Tibial nerve (tissue), 4 donors: Measurements from ENCODE around the gene DEF6. TPM values are rescaled to one million over a fixed set of nuclear protein-coding genes. Genes with fewer than 3 reads are reported as not detected.

Experiments
- DNase-seq, 2 donors: peaks; one replicate each; pipeline ENCODE4 v3.0.0-alpha.2; 2019; ENCODE audit warnings: low spot score in 2 of 2
- H3K27ac ChIP-seq, 4 donors: fragments of 200-600 bp; sonication (generic) in 3 of 4; one replicate each; pipeline ENCODE4 v1.5.1; 2017 to 2019; ENCODE audit warnings: mild to moderate bottlenecking in 1 of 4
- H3K27me3 ChIP-seq, 2 donors: fragments of 200-600 bp; sonication (generic) in 1 of 2; one replicate each; pipeline versions ENCODE4 v1.5.1 to v1.6.0; 2017 to 2019
- H3K36me3 ChIP-seq, 3 donors: fragments of 200-600 bp; sonication (generic); one replicate each; pipeline ENCODE4 v1.5.1; 2018 to 2019
- H3K4me1 ChIP-seq, 4 donors: fragments of 200-600 bp; sonication (generic) in 3 of 4; one replicate each; pipeline ENCODE4 v1.5.1; 2017 to 2019
- H3K4me3 ChIP-seq, 4 donors: fragments of 200-600 bp; sonication (generic) in 3 of 4; one replicate each; pipeline ENCODE4 v1.5.1; 2017 to 2019; ENCODE audit warnings: mild to moderate bottlenecking in 1 of 4, moderate library complexity in 1 of 4
- H3K9me3 ChIP-seq, 4 donors: fragments of 200-600 bp; sonication (generic) in 3 of 4; one replicate each; pipeline ENCODE4 v1.5.1; 2017 to 2019
- EP300 ChIP-seq, 2 donors: sonication (generic); formaldehyde crosslinking; IDR thresholded peaks; one replicate each; pipeline ENCODE4 v1.6.1; 2017; ENCODE audit warnings: antibody characterized with exemption in 2 of 2, mild to moderate bottlenecking in 1 of 2
- POLR2A ChIP-seq, 2 donors: fragments of 450-650 bp; IDR thresholded peaks; one replicate each; pipeline ENCODE4 v1.6.1; 2017; ENCODE audit warnings: antibody characterized with exemption in 2 of 2, mild to moderate bottlenecking in 2 of 2, moderate library complexity in 2 of 2
- WGBS, 2 donors: methylation state at CpG; one replicate each; pipeline ENCODE4 v1.1.5; 2018; 5-methylcytosine and 5-hydroxymethylcytosine counted together
- total RNA-seq, 4 donors: library from RNA; depleted of rRNA; stranded (reverse); fragments of >200 nt; gene quantifications; one replicate each; pipeline ENCODE4 v1.1.0, GENCODE V29; 2016
- TF ChIP-seq, protein P1 (sequence below), 5 experiments: fragments of 200-600 bp in 3 of 5; fragments of 450-650 bp in 2 of 5; sonication (generic) in 3 of 5; IDR thresholded peaks; one replicate each; pipeline ENCODE4 v1.5.1; 2016 to 2019; ENCODE audit warnings: antibody characterized with exemption in 5 of 5, mild to moderate bottlenecking in 3 of 5, moderate library complexity in 2 of 5

Gene DEF6
- total RNA-seq, 4 donors from 2014 or later: 3.3 to 21.9 (median 7.4) TPM

DNA sequence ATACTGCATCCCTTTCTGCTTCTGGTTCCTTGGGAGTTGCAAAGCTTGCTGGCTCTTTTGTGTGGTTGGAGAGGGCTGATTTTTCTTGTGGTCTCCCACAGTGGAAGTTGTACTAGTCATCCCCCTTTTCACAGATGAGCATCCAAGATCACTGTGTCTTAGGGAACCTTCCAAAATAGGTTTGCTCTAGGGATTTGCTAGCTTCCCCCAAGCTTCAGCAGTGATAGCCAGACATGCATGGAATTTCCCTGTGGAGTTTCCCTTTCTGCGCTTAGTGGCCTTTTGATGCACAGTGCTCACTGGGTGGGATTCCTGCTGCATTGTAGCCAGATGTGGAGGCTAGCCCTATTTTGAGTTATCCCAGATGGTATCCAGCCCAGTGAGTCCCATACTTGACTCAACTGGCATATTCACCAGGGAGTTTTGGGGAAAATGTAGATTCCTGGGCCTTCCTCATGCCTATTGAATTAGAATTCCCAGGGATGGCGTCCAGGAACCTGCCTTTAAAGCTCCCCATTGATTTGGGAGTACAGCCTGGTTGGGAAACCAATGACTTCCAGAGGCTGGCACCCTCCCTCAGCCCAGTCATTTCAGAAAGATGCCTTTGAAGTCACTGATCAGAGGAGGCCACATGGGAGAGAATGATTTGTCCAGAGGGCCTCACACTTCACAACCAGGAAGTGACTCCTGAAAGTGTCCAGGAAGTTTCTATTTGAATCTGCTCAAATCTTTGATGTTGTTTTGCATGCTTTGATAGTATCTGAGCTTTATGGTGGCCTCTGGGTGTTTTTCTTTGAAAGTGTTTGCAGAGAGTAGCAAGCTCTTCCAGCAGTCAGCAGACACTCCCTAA is 70.6 kb downstream of the DEF6 start:
- WGBS, 2 donors: 92 to 96% methylated on average over 2 of the region's 2 CpGs
- Histone ChIP-seq H3K4me1 (peaks cover 0 to 48% (median 20%) of the 10 kb centered on the region in 4 donors), H3K27me3 (no peaks in the 10 kb centered on the region), H3K9me3 (no peaks in the 10 kb centered on the region), H3K4me3 (no peak overlapping the region), H3K36me3 (no peaks in the 10 kb centered on the region), H3K27ac (no peak overlapping the region)
- TF ChIP-seq, protein P1, sequence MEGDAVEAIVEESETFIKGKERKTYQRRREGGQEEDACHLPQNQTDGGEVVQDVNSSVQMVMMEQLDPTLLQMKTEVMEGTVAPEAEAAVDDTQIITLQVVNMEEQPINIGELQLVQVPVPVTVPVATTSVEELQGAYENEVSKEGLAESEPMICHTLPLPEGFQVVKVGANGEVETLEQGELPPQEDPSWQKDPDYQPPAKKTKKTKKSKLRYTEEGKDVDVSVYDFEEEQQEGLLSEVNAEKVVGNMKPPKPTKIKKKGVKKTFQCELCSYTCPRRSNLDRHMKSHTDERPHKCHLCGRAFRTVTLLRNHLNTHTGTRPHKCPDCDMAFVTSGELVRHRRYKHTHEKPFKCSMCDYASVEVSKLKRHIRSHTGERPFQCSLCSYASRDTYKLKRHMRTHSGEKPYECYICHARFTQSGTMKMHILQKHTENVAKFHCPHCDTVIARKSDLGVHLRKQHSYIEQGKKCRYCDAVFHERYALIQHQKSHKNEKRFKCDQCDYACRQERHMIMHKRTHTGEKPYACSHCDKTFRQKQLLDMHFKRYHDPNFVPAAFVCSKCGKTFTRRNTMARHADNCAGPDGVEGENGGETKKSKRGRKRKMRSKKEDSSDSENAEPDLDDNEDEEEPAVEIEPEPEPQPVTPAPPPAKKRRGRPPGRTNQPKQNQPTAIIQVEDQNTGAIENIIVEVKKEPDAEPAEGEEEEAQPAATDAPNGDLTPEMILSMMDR (IDR thresholded peaks at IDR 0.05): no peak
- no peak for TF ChIP-seq POLR2A (IDR thresholded peaks at IDR 0.05)
- no peak for TF ChIP-seq EP300 (IDR thresholded peaks at IDR 0.05)
- DNase-seq: no peak

DNA sequence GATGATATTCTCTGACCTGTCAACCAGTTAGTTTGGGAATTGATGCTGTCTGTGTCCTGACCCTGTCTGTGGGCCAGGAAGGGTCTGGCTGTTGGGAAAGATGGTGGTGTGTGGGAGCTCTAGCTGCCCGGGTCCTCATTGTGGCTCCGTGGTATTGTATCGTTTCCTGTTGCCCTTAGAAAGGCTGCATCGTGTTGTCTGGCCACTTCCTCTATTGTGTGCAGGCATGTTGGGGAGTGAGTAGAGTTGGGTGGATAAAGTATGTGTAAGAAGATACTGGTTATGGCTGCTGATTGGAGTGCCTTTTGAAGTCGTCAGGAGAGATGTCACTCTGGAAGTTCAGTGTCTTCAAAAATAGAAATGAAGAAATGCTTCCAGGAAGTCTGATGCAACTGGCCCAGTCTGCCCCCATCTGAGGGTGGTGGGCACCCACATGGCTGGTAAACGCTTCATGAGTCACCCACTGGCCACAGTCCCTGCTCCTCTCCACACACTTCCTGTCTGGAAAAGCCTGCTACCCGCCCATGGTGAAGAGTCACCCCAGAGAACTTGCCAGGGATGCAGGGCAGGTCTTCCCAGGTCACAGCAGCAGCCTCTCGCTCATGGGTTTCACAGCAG is 72.6 kb downstream of the DEF6 start:
- Histone ChIP-seq H3K4me1 (peaks cover 0 to 49% (median 20%) of the 10 kb centered on the region in 4 donors), H3K27me3 (no peaks in the 10 kb centered on the region), H3K9me3 (no peaks in the 10 kb centered on the region), H3K27ac (peak overlapping the region in 1 of 4 donors; percentile 60), H3K4me3 (no peak overlapping the region), H3K36me3 (no peaks in the 10 kb centered on the region)
- peak; percentile 28 to 52 for DNase-seq
- peak; percentile 54 to 75 for TF ChIP-seq EP300 (IDR thresholded peaks at IDR 0.05)
- TF ChIP-seq, protein P1 (IDR thresholded peaks at IDR 0.05): no peak
- TF ChIP-seq POLR2A (IDR thresholded peaks at IDR 0.05): no peak
- WGBS, 2 donors: 42 to 52% methylated on average over 8 of the region's 8 CpGs

DNA sequence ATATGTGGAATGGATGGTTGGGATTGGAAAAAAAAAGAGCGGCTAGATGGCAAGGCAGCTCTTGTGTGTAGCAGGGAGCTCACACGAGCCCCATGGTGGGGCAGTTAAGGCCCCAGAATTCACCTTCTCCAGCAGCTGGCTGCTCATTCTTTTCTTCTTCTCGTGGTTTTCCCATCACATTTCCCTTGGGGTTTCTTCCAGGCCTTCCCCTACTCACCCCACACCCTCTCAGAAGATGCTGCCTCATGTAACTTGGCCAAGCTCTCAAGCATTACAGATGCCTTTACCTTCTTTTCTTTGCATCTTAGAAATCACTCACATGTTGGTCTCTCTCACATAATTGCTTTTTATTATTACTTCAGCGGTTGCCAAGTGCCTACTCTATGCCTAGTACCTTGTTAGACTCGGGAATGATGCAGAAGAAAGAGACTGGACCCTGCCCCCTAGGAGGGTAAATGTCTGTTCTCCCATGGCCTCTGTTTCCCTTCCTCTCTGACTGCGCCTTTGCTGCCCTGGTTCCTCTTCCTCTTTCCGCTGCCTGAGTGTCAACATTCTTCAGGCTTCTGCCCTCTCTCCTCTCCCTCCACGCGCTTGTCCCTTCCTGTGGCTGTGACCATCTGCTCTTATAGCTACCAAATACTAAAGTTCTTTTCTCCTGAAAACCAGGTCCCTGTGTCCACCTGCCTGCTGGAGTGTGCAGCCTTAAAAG is 73.3 kb downstream of the DEF6 start:
- H3K9me3 ChIP-seq: no peaks in the 10 kb centered on the region
- peak in 1 of 2 donors; percentile 27 for DNase-seq
- H3K4me3 ChIP-seq: no peak overlapping the region
- WGBS, 2 donors: 73 to 77% methylated on average over 9 of the region's 9 CpGs
- TF ChIP-seq EP300 (IDR thresholded peaks at IDR 0.05) (peak in 1 of 2 donors; percentile 69), POLR2A (IDR thresholded peaks at IDR 0.05) (no peak)
- no peaks in the 10 kb centered on the region for H3K27me3 ChIP-seq
- peak overlapping the region in 1 of 4 donors; percentile 60 for H3K27ac ChIP-seq
- H3K4me1 ChIP-seq: peaks cover 0 to 49% (median 20%) of the 10 kb centered on the region in 4 donors
- H3K36me3 ChIP-seq: no peaks in the 10 kb centered on the region

Other genes with a start within 250 kb of the DEF6 start
- under 1 TPM in 1 of 4 donors, not detected in 3; 0.84 TPM for gene TCP11, start 156.5 kb upstream of the DEF6 start, total RNA-seq
- gene SCUBE3, start 83.9 kb upstream of the DEF6 start, total RNA-seq: 1 to 10 TPM in 1 of 4 donors, under 1 TPM in 3; 0.30 to 1.3 (median 0.50) TPM
- 10 to 100 TPM; 41.6 to 97.2 (median 55.5) TPM for gene ZNF76, start 38.1 kb upstream of the DEF6 start, total RNA-seq
- gene PPARD, start 44.7 kb downstream of the DEF6 start, total RNA-seq: 10 to 100 TPM; 10.0 to 15.3 (median 13.0) TPM
- gene FANCE, start 154.5 kb downstream of the DEF6 start, total RNA-seq: 1 to 10 TPM; 8.1 to 9.6 (median 8.4) TPM
- 1,000 to 10,000 TPM in 3 of 4 donors, 100 to 1,000 TPM in 1; 952 to 1,436 (median 1,121) TPM for gene RPL10A, start 170.6 kb downstream of the DEF6 start, total RNA-seq
- gene TEAD3, start 199.3 kb downstream of the DEF6 start, total RNA-seq: 10 to 100 TPM in 3 of 4 donors, 1 to 10 TPM in 1; 9.8 to 20.1 (median 13.6) TPM
- under 1 TPM in 1 of 4 donors, not detected in 3; 0.60 TPM for gene TULP1, start 215.1 kb downstream of the DEF6 start, total RNA-seq